WTC11 (cell line): Measurements from ENCODE around the gene RANBP3. TPM values are rescaled to one million over a fixed set of nuclear protein-coding genes. Genes with fewer than 3 reads are reported as not detected.

Experiments
- ATAC-seq: fragments of 200-7000 bp; cut with Tn5 transposase; 2 replicates; pipeline ENCODE4 v1.10.0; 2021; ENCODE audit warnings: mild to moderate bottlenecking, moderate library complexity
- CTCF ChIA-PET: fragments of 300-600 bp; sonication (Branson Sonifier 250); formaldehyde crosslinking; loops from one replicate; lab custom pipeline; 2021; ENCODE audit warnings: antibody characterized with exemption; lab: Charles Lee
- POLR2A ChIA-PET: fragments of 350-600 bp; sonication (Branson Sonifier 250); formaldehyde crosslinking; loops from one replicate; lab custom pipeline; 2021; ENCODE audit warnings: antibody characterized with exemption; lab: Charles Lee
- DNase-seq: peaks from one replicate; pipeline ENCODE4 v3.0.0; 2021; ENCODE audit warnings: low spot score
- H3K27ac Mint-ChIP-seq: 2 replicates; pipeline ENCODE4 v1.8.0; 2021; ENCODE audit warnings: mixed read lengths
- H3K27me3 Mint-ChIP-seq: 2 replicates; pipeline ENCODE4 v1.8.0; 2021; ENCODE audit warnings: low read depth, mild to moderate bottlenecking, moderate library complexity, mixed read lengths
- H3K36me3 Mint-ChIP-seq: 2 replicates; pipeline ENCODE4 v1.8.0; 2021; ENCODE audit warnings: mixed read lengths
- H3K4me1 Mint-ChIP-seq: 2 replicates; pipeline ENCODE4 v1.8.0; 2022; ENCODE audit warnings: mixed read lengths
- H3K4me3 Mint-ChIP-seq: 2 replicates; pipeline ENCODE4 v1.8.0; 2021; ENCODE audit warnings: mild to moderate bottlenecking, moderate library complexity, mixed read lengths
- H3K9me3 Mint-ChIP-seq: 2 replicates; pipeline ENCODE4 v1.8.0; 2021; ENCODE audit warnings: mixed read lengths
- AR ChIP-seq: fragments of 250-450 bp; sonication (Bioruptor Pico); IDR thresholded peaks from 2 replicates; pipeline ENCODE4 v1.9.0; 2021; ENCODE audit warnings: mild to moderate bottlenecking
- CBFB ChIP-seq: sonication (generic); formaldehyde crosslinking; IDR thresholded peaks from 2 replicates; pipeline ENCODE4 v1.8.1; 2022; ENCODE audit warnings: mild to moderate bottlenecking, low read depth, missing genetic modification reagents
- FOXK1 ChIP-seq: sonication (generic); formaldehyde crosslinking; IDR thresholded peaks from 2 replicates; pipeline ENCODE4 v1.8.0; 2022; ENCODE audit warnings: mild to moderate bottlenecking, moderate library complexity, missing genetic modification reagents
- JAZF1 ChIP-seq: fragments of 250-450 bp; sonication (Bioruptor Pico); IDR thresholded peaks from 2 replicates; pipeline ENCODE4 v1.9.0; 2021; ENCODE audit warnings: moderate library complexity, mild to moderate bottlenecking, inconsistent platforms
- NFATC4 ChIP-seq: fragments of 250-450 bp; sonication (Bioruptor Pico); IDR thresholded peaks from 2 replicates; pipeline ENCODE4 v1.9.0; 2021; ENCODE audit warnings: mild to moderate bottlenecking
- NFE2L1 ChIP-seq: sonication (generic); formaldehyde crosslinking; IDR thresholded peaks from 2 replicates; pipeline ENCODE4 v1.8.1; 2023; ENCODE audit warnings: missing genetic modification reagents
- NR1H2 ChIP-seq: sonication (generic); formaldehyde crosslinking; IDR thresholded peaks from 2 replicates; pipeline ENCODE4 v1.9.0; 2021; ENCODE audit warnings: mild to moderate bottlenecking, moderate library complexity, missing genetic modification reagents
- RELA ChIP-seq: sonication (generic); formaldehyde crosslinking; IDR thresholded peaks from 2 replicates; pipeline ENCODE4 v1.8.1; 2022; ENCODE audit warnings: missing genetic modification reagents, mild to moderate bottlenecking, borderline replicate concordance
- SOX15 ChIP-seq: fragments of 250-450 bp; sonication (Bioruptor Pico); IDR thresholded peaks from 2 replicates; pipeline ENCODE4 v1.9.0; 2021; ENCODE audit warnings: mild to moderate bottlenecking
- TCF7 ChIP-seq: sonication (generic); formaldehyde crosslinking; IDR thresholded peaks from 2 replicates; pipeline ENCODE4 v1.8.0; 2022; ENCODE audit warnings: mild to moderate bottlenecking, low read depth, missing genetic modification reagents, moderate library complexity
- TEAD1 ChIP-seq: sonication (generic); formaldehyde crosslinking; IDR thresholded peaks from 2 replicates; pipeline ENCODE4 v1.8.0; 2022; ENCODE audit warnings: mild to moderate bottlenecking, missing genetic modification reagents
- ZNF121 ChIP-seq: sonication (generic); formaldehyde crosslinking; IDR thresholded peaks from 2 replicates; pipeline ENCODE4 v1.8.0; 2023; ENCODE audit warnings: missing genetic modification reagents
- ZNF219 ChIP-seq: sonication (generic); formaldehyde crosslinking; IDR thresholded peaks from 2 replicates; pipeline ENCODE4 v1.8.0; 2023; ENCODE audit warnings: missing genetic modification reagents, mild to moderate bottlenecking, borderline replicate concordance
- ZNF232 ChIP-seq: sonication (generic); formaldehyde crosslinking; IDR thresholded peaks from 2 replicates; pipeline ENCODE4 v1.8.0; 2022; ENCODE audit warnings: mild to moderate bottlenecking, missing genetic modification reagents
- ZNF416 ChIP-seq: fragments of 250-450 bp; sonication (Bioruptor Pico); IDR thresholded peaks from 2 replicates; pipeline ENCODE4 v1.9.0; 2021; ENCODE audit warnings: mild to moderate bottlenecking, inconsistent platforms
- total RNA-seq: library from RNA; stranded (reverse); gene quantifications from 3 replicates; pipeline ENCODE4 v1.2.3, GENCODE V29; 2021
- TF ChIP-seq, protein P1 (sequence below): sonication (generic); formaldehyde crosslinking; IDR thresholded peaks from 2 replicates; pipeline ENCODE4 v1.8.1; 2022; ENCODE audit warnings: missing genetic modification reagents, borderline replicate concordance
- TF ChIP-seq, protein P2 (sequence below): sonication (generic); formaldehyde crosslinking; IDR thresholded peaks from 2 replicates; pipeline ENCODE4 v1.8.1; 2022; ENCODE audit warnings: low read depth, mild to moderate bottlenecking, moderate library complexity, missing genetic modification reagents, borderline replicate concordance
- TF ChIP-seq, protein P3 (sequence below): sonication (generic); formaldehyde crosslinking; IDR thresholded peaks from 2 replicates; pipeline ENCODE4 v1.8.1; 2023; ENCODE audit warnings: mild to moderate bottlenecking, missing genetic modification reagents, moderate library complexity
- TF ChIP-seq, protein P4 (sequence below): sonication (generic); formaldehyde crosslinking; IDR thresholded peaks from 2 replicates; pipeline ENCODE4 v1.8.0; 2022; ENCODE audit warnings: mild to moderate bottlenecking, missing genetic modification reagents
- TF ChIP-seq, protein P5 (sequence below): sonication (generic); formaldehyde crosslinking; IDR thresholded peaks from 2 replicates; pipeline ENCODE4 v1.8.1; 2022; ENCODE audit warnings: mild to moderate bottlenecking, missing genetic modification reagents, moderate library complexity, borderline replicate concordance

The RANBP3 gene
- total RNA-seq, 1 experiment from 2014 or later = 76.3 TPM

- TF ChIP-seq, protein P1, sequence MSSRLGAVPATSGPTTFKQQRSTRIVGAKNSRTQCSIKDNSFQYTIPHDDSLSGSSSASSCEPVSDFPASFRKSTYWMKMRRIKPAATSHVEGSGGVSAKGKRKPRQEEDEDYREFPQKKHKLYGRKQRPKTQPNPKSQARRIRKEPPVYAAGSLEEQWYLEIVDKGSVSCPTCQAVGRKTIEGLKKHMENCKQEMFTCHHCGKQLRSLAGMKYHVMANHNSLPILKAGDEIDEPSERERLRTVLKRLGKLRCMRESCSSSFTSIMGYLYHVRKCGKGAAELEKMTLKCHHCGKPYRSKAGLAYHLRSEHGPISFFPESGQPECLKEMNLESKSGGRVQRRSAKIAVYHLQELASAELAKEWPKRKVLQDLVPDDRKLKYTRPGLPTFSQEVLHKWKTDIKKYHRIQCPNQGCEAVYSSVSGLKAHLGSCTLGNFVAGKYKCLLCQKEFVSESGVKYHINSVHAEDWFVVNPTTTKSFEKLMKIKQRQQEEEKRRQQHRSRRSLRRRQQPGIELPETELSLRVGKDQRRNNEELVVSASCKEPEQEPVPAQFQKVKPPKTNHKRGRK = no peak
- TF ChIP-seq NR1H2 (CRISPR knock-in tag) (no peak), AR (CRISPR knock-in tag) (no peak)
Measured at GRCh38 chr19:5929625-5930024, 48.3 kb downstream of the RANBP3 start (continued).

DNA sequence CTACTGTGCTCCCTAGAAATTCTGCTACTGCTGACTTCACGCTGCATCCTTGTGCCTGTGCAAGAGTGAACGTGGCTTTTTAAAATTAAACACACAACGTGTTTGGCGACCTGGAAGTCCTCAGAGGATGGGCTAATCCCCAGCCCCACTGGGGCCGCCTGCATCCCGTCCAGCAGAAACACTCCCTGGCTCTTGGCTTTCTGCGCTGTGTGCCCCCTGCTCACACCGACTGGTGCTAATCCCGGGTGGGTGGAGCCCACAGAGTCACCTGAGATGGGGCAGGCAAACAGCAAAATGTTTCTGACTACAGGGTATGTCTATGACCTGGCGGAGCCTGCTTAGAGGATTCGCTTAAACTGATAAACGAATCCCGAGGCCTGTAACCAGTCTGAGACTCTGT lies 48.8 kb downstream of the RANBP3 start:
- ChIA-PET POLR2A (no interaction called here), CTCF (interaction anchor here (1.0 to 1.4 kb wide), 2 partner anchors 39 to 125 kb away, joined by 3 to 6 read pairs; no protein-coding TSS in a partner anchor)
- no peak for ATAC-seq
- no peak for DNase-seq
- H3K4me1 Mint-ChIP-seq = peaks cover 4% of the 10 kb centered on the region; the same call in 1 of the 2 replicates
- H3K36me3 Mint-ChIP-seq = peaks cover 39% of the 10 kb centered on the region
- H3K27ac Mint-ChIP-seq = no peak overlapping the region
- no peak overlapping the region for H3K4me3 Mint-ChIP-seq
- H3K27me3 Mint-ChIP-seq = no peaks in the 10 kb centered on the region
- no peaks in the 10 kb centered on the region for H3K9me3 Mint-ChIP-seq
- TF ChIP-seq, protein P2, sequence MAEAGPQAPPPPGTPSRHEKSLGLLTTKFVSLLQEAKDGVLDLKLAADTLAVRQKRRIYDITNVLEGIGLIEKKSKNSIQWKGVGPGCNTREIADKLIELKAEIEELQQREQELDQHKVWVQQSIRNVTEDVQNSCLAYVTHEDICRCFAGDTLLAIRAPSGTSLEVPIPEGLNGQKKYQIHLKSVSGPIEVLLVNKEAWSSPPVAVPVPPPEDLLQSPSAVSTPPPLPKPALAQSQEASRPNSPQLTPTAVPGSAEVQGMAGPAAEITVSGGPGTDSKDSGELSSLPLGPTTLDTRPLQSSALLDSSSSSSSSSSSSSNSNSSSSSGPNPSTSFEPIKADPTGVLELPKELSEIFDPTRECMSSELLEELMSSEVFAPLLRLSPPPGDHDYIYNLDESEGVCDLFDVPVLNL (CRISPR knock-in tag) = no peak
- TF ChIP-seq ZNF232 (no peak), TEAD1 (no peak), JAZF1 (CRISPR knock-in tag) (no peak), NFATC4 (CRISPR knock-in tag) (no peak), ZNF416 (CRISPR knock-in tag) (no peak), RELA (no peak), ZNF219 (CRISPR knock-in tag) (no peak), CBFB (no peak), TCF7 (CRISPR knock-in tag) (no peak)
- TF ChIP-seq, protein P3, sequence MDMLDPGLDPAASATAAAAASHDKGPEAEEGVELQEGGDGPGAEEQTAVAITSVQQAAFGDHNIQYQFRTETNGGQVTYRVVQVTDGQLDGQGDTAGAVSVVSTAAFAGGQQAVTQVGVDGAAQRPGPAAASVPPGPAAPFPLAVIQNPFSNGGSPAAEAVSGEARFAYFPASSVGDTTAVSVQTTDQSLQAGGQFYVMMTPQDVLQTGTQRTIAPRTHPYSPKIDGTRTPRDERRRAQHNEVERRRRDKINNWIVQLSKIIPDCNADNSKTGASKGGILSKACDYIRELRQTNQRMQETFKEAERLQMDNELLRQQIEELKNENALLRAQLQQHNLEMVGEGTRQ (CRISPR knock-in tag) = no peak
- TF ChIP-seq, protein P4, sequence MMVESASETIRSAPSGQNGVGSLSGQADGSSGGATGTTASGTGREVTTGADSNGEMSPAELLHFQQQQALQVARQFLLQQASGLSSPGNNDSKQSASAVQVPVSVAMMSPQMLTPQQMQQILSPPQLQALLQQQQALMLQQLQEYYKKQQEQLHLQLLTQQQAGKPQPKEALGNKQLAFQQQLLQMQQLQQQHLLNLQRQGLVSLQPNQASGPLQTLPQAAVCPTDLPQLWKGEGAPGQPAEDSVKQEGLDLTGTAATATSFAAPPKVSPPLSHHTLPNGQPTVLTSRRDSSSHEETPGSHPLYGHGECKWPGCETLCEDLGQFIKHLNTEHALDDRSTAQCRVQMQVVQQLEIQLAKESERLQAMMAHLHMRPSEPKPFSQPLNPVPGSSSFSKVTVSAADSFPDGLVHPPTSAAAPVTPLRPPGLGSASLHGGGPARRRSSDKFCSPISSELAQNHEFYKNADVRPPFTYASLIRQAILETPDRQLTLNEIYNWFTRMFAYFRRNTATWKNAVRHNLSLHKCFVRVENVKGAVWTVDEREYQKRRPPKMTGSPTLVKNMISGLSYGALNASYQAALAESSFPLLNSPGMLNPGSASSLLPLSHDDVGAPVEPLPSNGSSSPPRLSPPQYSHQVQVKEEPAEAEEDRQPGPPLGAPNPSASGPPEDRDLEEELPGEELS (CRISPR knock-in tag) = no peak
- TF ChIP-seq, all 79 proteins: peak for 0

DNA sequence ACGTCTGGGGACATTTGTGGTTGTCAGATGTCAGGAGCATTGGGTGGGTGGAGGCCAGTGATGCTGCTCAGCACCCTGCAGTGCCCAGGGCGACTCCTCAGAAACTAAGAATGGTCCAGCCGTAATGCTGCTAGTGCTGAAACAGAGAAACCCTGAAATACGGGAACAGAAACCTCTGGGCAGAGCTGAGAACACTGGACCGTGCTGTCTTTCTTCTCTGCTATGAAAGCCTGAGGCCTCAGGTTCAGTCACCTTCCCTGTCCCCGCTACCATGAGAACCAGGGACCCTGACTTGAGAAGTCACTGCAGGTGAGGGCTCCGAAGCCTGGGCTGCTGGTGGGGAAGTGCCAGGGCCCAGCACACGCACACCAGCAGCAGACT lies 50.5 kb downstream of the RANBP3 start:
- no peaks in the 10 kb centered on the region for H3K27me3 Mint-ChIP-seq
- ChIA-PET POLR2A (no interaction called here), CTCF (interaction anchor here (1.3 kb wide), 1 partner anchor 41 kb away, joined by 4 read pairs; no protein-coding TSS in a partner anchor)
- H3K4me1 Mint-ChIP-seq = no peaks in the 10 kb centered on the region
- DNase-seq = no peak
- H3K4me3 Mint-ChIP-seq = no peak overlapping the region
- no peaks in the 10 kb centered on the region for H3K9me3 Mint-ChIP-seq
- no peak overlapping the region for H3K27ac Mint-ChIP-seq
- H3K36me3 Mint-ChIP-seq = peaks cover 42% of the 10 kb centered on the region
- no peak for ATAC-seq
- TF ChIP-seq ZNF121 (CRISPR knock-in tag) (no peak), SOX15 (CRISPR knock-in tag) (no peak), TCF7 (CRISPR knock-in tag) (no peak), AR (CRISPR knock-in tag) (no peak), NFE2L1 (CRISPR knock-in tag) (no peak), FOXK1 (CRISPR knock-in tag) (no peak)
- TF ChIP-seq, protein P5, sequence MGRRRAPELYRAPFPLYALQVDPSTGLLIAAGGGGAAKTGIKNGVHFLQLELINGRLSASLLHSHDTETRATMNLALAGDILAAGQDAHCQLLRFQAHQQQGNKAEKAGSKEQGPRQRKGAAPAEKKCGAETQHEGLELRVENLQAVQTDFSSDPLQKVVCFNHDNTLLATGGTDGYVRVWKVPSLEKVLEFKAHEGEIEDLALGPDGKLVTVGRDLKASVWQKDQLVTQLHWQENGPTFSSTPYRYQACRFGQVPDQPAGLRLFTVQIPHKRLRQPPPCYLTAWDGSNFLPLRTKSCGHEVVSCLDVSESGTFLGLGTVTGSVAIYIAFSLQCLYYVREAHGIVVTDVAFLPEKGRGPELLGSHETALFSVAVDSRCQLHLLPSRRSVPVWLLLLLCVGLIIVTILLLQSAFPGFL (CRISPR knock-in tag) = no peak
